Stomach (tissue), 9 donors: Measurements from ENCODE around the gene AOC2. TPM values are rescaled to one million over a fixed set of nuclear protein-coding genes. Genes with fewer than 3 reads are reported as not detected.

Experiments used
- DNase-seq, 2 donors: peaks; one replicate each; pipeline versions ENCODE4 v3.0.0 to v3.0.0-alpha.2; 2013 to 2019
- H3K27ac ChIP-seq, 5 donors: fragments of 200-600 bp in 4 of 5; sonication (generic) in 4 of 5; one replicate each; pipeline ENCODE4 v1.5.1; 2013 to 2019; ENCODE audit warnings: mild to moderate bottlenecking in 1 of 5, moderate library complexity in 1 of 5
- H3K27me3 ChIP-seq, 3 donors: fragments of 200-600 bp; sonication (generic); one replicate each; pipeline ENCODE4 v1.5.1; 2017 to 2019; ENCODE audit warnings: mixed run types in 1 of 3
- H3K36me3 ChIP-seq, 4 donors: fragments of 200-600 bp; sonication (generic); 1 replicate in 3 of 4; 2 replicates in 1 of 4; pipeline ENCODE4 v1.5.1; 2016 to 2019
- H3K4me1 ChIP-seq, 4 donors: fragments of 200-600 bp; sonication (generic); one replicate each; pipeline ENCODE4 v1.5.1; 2016 to 2019
- H3K4me3 ChIP-seq, 4 donors: fragments of 200-600 bp; sonication (generic) in 3 of 4; one replicate each; pipeline ENCODE4 v1.5.1; 2016 to 2019; ENCODE audit warnings: mild to moderate bottlenecking in 1 of 4
- H3K9me3 ChIP-seq, 4 donors: fragments of 200-600 bp; sonication (generic); one replicate each; pipeline ENCODE4 v1.5.1; 2016 to 2019
- CTCF ChIP-seq, 7 experiments: fragments of 450-650 bp in 4 of 7; fragments of 200-600 bp in 3 of 7; sonication (generic) in 3 of 7; IDR thresholded peaks; one replicate each; pipeline ENCODE4 v1.5.1; 2016 to 2019; ENCODE audit warnings: antibody characterized with exemption in 7 of 7, control low read depth in 2 of 7, mild to moderate bottlenecking in 1 of 7
- EP300 ChIP-seq: sonication (generic); formaldehyde crosslinking; IDR thresholded peaks from one replicate; pipeline ENCODE4 v1.6.1; 2017; ENCODE audit warnings: antibody characterized with exemption
- POLR2A ChIP-seq, 4 donors: fragments of 450-650 bp; IDR thresholded peaks; one replicate each; pipeline ENCODE4 v1.6.1; 2016; ENCODE audit warnings: antibody characterized with exemption in 4 of 4, control low read depth in 2 of 4, mild to moderate bottlenecking in 1 of 4, moderate library complexity in 1 of 4
- POLR2AphosphoS5 ChIP-seq, 3 donors: sonication (generic); formaldehyde crosslinking; IDR thresholded peaks; one replicate each; pipeline ENCODE4 v1.6.1; 2016; ENCODE audit warnings: antibody characterized with exemption in 3 of 3
- WGBS, 5 donors: extraction: QIAGEN DNeasy Blood & Tissue Kit in 3 of 5; methylation state at CpG; one replicate each; pipeline versions ENCODE4 v1.1.5 to v1.1.7; 2013 to 2018; 5-methylcytosine and 5-hydroxymethylcytosine counted together
- intact Hi-C: fragments of 100-400 bp; cut with DNase I; formaldehyde crosslinking; loops from one replicate; pipeline ENCODE4 v1.15.1; 2023; ENCODE audit warnings: low total_unique reads
- polyA plus RNA-seq, 3 donors: library from polyadenylated mRNA; stranded (reverse); fragments of 200-250 nt; gene quantifications; one replicate each; pipeline ENCODE4 v1.2.3, GENCODE V29; 2013
- total RNA-seq, 5 donors: library from RNA; depleted of rRNA; stranded (reverse); fragments of >200 nt; gene quantifications; one replicate each; pipeline versions ENCODE4 v1.1.0 to v1.2.3, GENCODE V29; 2014 to 2016
- donor health status: healthy with polysubstance abuse.
- donor health status: Bipolar disorder and iron deficiency.
- donor health status: healthy.

The AOC2 gene
- total and polyA plus RNA-seq, 8 donors = 0.50 to 3.0 (median 0.87) TPM; not detected in 3

DNA sequence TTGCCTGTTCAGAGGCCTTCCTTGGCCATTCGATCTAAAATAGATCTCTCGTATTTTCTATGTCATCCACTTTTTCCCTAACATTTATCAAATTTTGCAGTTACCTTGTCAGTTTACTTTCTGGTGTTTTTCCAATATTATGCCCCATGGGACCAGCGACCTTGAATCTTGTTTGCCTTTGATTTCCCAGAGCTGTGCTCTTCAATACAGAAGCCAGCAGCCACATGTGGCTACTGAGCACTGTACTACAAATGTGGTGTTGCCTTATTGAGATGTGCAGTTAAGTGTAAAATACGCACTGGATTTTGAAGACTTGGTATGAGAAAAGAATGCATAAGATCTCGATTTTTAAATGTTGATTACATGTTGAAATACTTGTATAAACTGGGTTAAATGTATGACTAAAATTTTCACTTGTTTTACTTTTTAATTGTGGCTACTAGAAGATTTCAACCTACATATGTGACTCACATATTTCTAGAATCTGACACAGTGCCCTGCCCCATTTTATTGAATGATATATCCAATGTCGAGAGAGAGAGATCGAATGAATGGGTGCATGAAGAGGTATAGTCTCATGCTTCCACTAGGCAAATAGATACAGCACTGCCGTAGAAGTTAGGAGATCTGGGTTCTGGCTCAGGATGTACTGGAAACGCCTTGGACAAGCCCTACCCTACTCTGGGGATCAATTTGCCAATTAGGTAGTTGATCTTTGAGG, 12.0 kb upstream of the AOC2 start:
- Histone ChIP-seq H3K4me3 (peak overlapping the region; percentile 94 to 99 (median 96)), H3K27me3 (no peaks in the 10 kb centered on the region), H3K36me3 (peaks cover 13 to 28% (median 26%) of the 10 kb centered on the region in 4 donors), H3K9me3 (no peaks in the 10 kb centered on the region), H3K27ac (peak overlapping the region; percentile 55 to 93 (median 89)), H3K4me1 (peaks cover 19 to 36% (median 33%) of the 10 kb centered on the region in 4 donors)
- TF ChIP-seq EP300 = no peak
- no peak for TF ChIP-seq POLR2A (IDR thresholded peaks at IDR 0.05)
- no peak for TF ChIP-seq CTCF (IDR thresholded peaks at IDR 0.05)
- no peak for TF ChIP-seq POLR2AphosphoS5 (IDR thresholded peaks at IDR 0.05)
- intact Hi-C loops = no loop called here
- DNase-seq = no peak
- WGBS, 5 donors = 43 to 48% (median 45%) methylated on average over 9 of the region's 9 CpGs

- Histone ChIP-seq H3K27me3 (no peaks in the 10 kb centered on the region), H3K36me3 (peaks cover 21 to 36% (median 34%) of the 10 kb centered on the region in 4 donors), H3K27ac (peak within 1 kb of the TSS; percentile 55 to 93 (median 89)), H3K4me1 (peaks cover 19 to 36% (median 33%) of the 10 kb centered on the region in 4 donors), H3K4me3 (peak within 1 kb of the TSS; percentile 94 to 99 (median 96)), H3K9me3 (no peaks in the 10 kb centered on the region)
- WGBS, 5 donors = 0 to 1% (median 0%) methylated on average over 23 to 71 of the region's 71 CpGs
- peak; percentile 93 to 97 for DNase-seq
- intact Hi-C loops = no loop called here
- no peak for TF ChIP-seq EP300
- peak in 2 of 4 donors; percentile 81 to 96 for TF ChIP-seq POLR2A (IDR thresholded peaks at IDR 0.05)
- peak in 1 of 7 experiments; percentile 24 for TF ChIP-seq CTCF (IDR thresholded peaks at IDR 0.05)
- peak; percentile 94 to 99 (median 99) for TF ChIP-seq POLR2AphosphoS5 (IDR thresholded peaks at IDR 0.05)
Observed at GRCh38 chr17:42832934-42833766, 11.2 kb upstream of the AOC2 start, which contains the start of gene PSME3. TSS of gene PSME3 (plus strand) at chr17:42833397. CDS start at chr17:42833632, 235 bp downstream.

GRCh38 chr17:42833767-42834422, 10.5 kb upstream of the AOC2 start:
- no peak for DNase-seq

More at GRCh38 chr17:42833767-42834422, 10.5 kb upstream of the AOC2 start:
- peaks cover 19 to 36% (median 33%) of the 10 kb centered on the region in 4 donors for H3K4me1 ChIP-seq
- TF ChIP-seq EP300 (no peak), POLR2AphosphoS5 (IDR thresholded peaks at IDR 0.05) (no peak), POLR2A (IDR thresholded peaks at IDR 0.05) (no peak), CTCF (IDR thresholded peaks at IDR 0.05) (no peak)
- H3K27ac ChIP-seq = peak overlapping the region; percentile 55 to 93 (median 89)
- no peaks in the 10 kb centered on the region for H3K27me3 ChIP-seq
- H3K9me3 ChIP-seq = no peaks in the 10 kb centered on the region
- peak overlapping the region; percentile 94 to 99 (median 96) for H3K4me3 ChIP-seq
- intact Hi-C loops = no loop called here
- WGBS, 5 donors = 5 to 8% (median 7%) methylated on average over 18 of the region's 18 CpGs
- peaks cover 29 to 43% (median 41%) of the 10 kb centered on the region in 4 donors for H3K36me3 ChIP-seq
